ENCODE results near the gene SRXN1. TPM values are rescaled to one million over a fixed set of nuclear protein-coding genes. Genes with fewer than 3 reads are reported as not detected.

SRXN1 gene
- total and polyA plus RNA-seq, 9 of the 15 experiments (the other 6 are each of a cell fraction or from before 2014, with no cell fraction given), result 6.8 to 36.4 (median 21.6) TPM

DNA sequence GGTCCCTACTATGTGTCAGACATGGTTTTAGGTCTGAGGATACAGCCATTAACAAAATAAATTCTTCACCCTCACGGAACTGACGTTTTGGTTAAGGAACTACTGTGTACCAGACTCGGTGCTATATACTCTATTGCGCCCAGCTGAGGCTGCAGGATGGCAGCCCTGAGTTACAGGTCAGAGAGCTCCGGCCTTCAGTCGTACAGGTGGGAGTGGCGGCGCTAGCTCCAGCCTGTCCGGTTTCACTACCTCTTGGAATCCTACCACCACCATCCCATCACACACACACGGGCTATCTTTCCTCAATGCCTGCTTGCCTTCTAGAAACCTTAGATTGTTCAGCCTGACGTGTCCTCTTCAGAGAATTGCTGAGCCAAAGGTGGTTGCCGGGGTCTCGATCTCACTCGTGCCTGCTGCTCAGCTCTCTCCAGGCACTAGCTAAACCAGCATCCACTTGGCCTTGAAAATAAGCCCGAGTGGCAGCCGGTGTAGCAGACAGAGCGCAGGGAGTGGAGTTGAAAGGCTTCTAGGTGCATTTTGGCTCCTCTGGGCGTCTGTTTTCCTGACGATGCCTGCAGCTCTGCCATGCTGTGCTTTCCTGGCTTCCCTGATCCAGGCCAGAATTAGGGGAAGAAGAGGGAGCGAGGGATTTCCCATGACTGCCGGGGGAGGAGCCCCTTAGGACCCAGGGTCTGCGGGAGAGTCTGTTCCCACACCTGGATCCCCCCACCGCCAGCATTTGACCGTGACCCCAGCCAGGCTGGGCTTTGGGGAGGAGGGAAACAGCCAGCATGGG lies 41.8 kb downstream of the SRXN1 start:
- FAIRE-seq (peak; percentile 29), ATAC-seq (no peak), DNase-seq (ENCODE audit: extremely low read depth in 1 of 4, low spot score in 3 of 4) (no peak)
- Histone ChIP-seq H3K4me1 (replicated peaks in 1 of 2; ENCODE audit: control insufficient read depth in 2 of 2, insufficient read depth in 2 of 2, low read length in 2 of 2) (peaks cover 6 to 29% of the 10 kb centered on the region in 2 experiments; a peak in 3 of 5 replicates), H3K9ac (ENCODE audit: insufficient read depth in 1 of 2, low read depth in 2 of 2, low read length in 2 of 2) (peak overlapping the region in 1 of 2 experiments; percentile 74; a peak in 2 of 4 replicates), H3K4me3 (no peak overlapping the region), H2AFZ (ENCODE audit: low read depth, low read length) (peak overlapping the region; percentile 34; the same call in 1 of the 2 replicates), H3K9me1 (ENCODE audit: control insufficient read depth, insufficient read depth, low read length) (no peaks in the 10 kb centered on the region), H3K9me3 (replicated peaks; ENCODE audit: control insufficient read depth, insufficient read depth, low read depth, low read length) (no peaks in the 10 kb centered on the region), H3K79me2 (ENCODE audit: control insufficient read depth, insufficient read depth, low read length) (peaks cover 7% of the 10 kb centered on the region; the same call in 2 of the 3 replicates), H3K27me3 (ENCODE audit: control insufficient read depth in 2 of 2, insufficient read depth in 2 of 2, low read length in 2 of 2) (peaks cover 0 to 5% of the 10 kb centered on the region in 2 experiments; a peak in 2 of 5 replicates), H3K36me3 (ENCODE audit: control insufficient read depth, insufficient read depth, low read length) (no peaks in the 10 kb centered on the region), H3K27ac (ENCODE audit: extremely low read depth, low read depth, low read length) (no peak overlapping the region), H3K4me2 (ENCODE audit: insufficient read depth, low read length) (peak overlapping the region; percentile 12; the same call in 1 of the 2 replicates), H4K20me1 (replicated peaks; ENCODE audit: control insufficient read depth, insufficient read depth, low read length) (no peaks in the 10 kb centered on the region)
- CTCF ChIA-PET (ENCODE audit: low intra/inter-chr PET ratio), result no interaction called here
- in situ Hi-C loops (cut with MboI) (no loop called here), intact Hi-C loops (cut with micrococcal nuclease) (no loop called here)
- POLR2A ChIA-PET, result interaction anchor here (0.6 to 0.7 kb wide), 2 partner anchors 18 to 26 kb away, joined by 3 read pairs; no protein-coding TSS in a partner anchor
- no TSS peak for BruUV-seq (replicated peaks)
- no peak for TF ChIP-seq MTA1 (IDR thresholded peaks at IDR 0.05; ENCODE audit: borderline replicate concordance)
- TF ChIP-seq ZNF263 (CRISPR knock-in tag; IDR thresholded peaks at IDR 0.05; ENCODE audit: borderline replicate concordance), result no peak
- no peak for TF ChIP-seq ZNF778 (CRISPR knock-in tag; IDR thresholded peaks at IDR 0.05)
- no peak for TF ChIP-seq ZNF197 (CRISPR knock-in tag; IDR thresholded peaks at IDR 0.05; ENCODE audit: low read depth)
- TF ChIP-seq FOXP1 (CRISPR knock-in tag; IDR thresholded peaks at IDR 0.05), result 0 out of 2 replicates have a peak, but pooled peaks have one; percentile 25
- TF ChIP-seq RBM14 (IDR thresholded peaks at IDR 0.05; ENCODE audit: borderline replicate concordance, insufficient read depth, low read depth, low read length), result no peak
- TF ChIP-seq ZKSCAN1 (IDR thresholded peaks at IDR 0.05; ENCODE audit: low read depth, low read length), result 0 out of 2 replicates have a peak, but pooled peaks have one; percentile 46
- TF ChIP-seq, protein P1, sequence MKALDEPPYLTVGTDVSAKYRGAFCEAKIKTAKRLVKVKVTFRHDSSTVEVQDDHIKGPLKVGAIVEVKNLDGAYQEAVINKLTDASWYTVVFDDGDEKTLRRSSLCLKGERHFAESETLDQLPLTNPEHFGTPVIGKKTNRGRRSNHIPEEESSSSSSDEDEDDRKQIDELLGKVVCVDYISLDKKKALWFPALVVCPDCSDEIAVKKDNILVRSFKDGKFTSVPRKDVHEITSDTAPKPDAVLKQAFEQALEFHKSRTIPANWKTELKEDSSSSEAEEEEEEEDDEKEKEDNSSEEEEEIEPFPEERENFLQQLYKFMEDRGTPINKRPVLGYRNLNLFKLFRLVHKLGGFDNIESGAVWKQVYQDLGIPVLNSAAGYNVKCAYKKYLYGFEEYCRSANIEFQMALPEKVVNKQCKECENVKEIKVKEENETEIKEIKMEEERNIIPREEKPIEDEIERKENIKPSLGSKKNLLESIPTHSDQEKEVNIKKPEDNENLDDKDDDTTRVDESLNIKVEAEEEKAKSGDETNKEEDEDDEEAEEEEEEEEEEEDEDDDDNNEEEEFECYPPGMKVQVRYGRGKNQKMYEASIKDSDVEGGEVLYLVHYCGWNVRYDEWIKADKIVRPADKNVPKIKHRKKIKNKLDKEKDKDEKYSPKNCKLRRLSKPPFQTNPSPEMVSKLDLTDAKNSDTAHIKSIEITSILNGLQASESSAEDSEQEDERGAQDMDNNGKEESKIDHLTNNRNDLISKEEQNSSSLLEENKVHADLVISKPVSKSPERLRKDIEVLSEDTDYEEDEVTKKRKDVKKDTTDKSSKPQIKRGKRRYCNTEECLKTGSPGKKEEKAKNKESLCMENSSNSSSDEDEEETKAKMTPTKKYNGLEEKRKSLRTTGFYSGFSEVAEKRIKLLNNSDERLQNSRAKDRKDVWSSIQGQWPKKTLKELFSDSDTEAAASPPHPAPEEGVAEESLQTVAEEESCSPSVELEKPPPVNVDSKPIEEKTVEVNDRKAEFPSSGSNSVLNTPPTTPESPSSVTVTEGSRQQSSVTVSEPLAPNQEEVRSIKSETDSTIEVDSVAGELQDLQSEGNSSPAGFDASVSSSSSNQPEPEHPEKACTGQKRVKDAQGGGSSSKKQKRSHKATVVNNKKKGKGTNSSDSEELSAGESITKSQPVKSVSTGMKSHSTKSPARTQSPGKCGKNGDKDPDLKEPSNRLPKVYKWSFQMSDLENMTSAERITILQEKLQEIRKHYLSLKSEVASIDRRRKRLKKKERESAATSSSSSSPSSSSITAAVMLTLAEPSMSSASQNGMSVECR (CRISPR knock-in tag; IDR thresholded peaks at IDR 0.05), result 0 out of 2 replicates have a peak, but pooled peaks have one; percentile 20
- no peak for TF ChIP-seq MIER1 (IDR thresholded peaks at IDR 0.05; ENCODE audit: low read depth)
- 52% methylated on average over 21 of the region's 24 CpGs for WGBS (ENCODE audit: insufficient coverage, low coverage, missing lambda C conversion rate)

Data from K562 (cell line).